ENCODE results near the gene SYTL3. TPM values are rescaled to one million over a fixed set of nuclear protein-coding genes. Genes with fewer than 3 reads are reported as not detected.

Gene SYTL3
- total RNA-seq, 1 experiment from 2014 or later: 0.09 TPM

- H3K27me3 Mint-ChIP-seq (ENCODE audit: low read depth): no peaks in the 10 kb centered on the region
- Histone ChIP-seq H3T11ph (ENCODE audit: low read length) (no peak overlapping the region), H3K4ac (ENCODE audit: low read depth, low read length) (no peak overlapping the region), H2BK120ac (ENCODE audit: low read depth, low read length, poor library complexity, severe bottlenecking) (no peak overlapping the region), H2BK12ac (ENCODE audit: insufficient read length, low read depth, low read length) (no peak overlapping the region), H3K23ac (ENCODE audit: insufficient read length, low read depth, low read length) (no peak overlapping the region), H2BK20ac (ENCODE audit: low read depth, low read length, poor library complexity, severe bottlenecking) (no peak overlapping the region), H2AFZ (ENCODE audit: low read length) (no peak overlapping the region), H2BK5ac (ENCODE audit: insufficient read length, low read length) (no peak overlapping the region), H3K14ac (ENCODE audit: insufficient read depth, low read length) (no peak overlapping the region), H3K9me3 (ENCODE audit: control insufficient read depth, low read depth, low read length) (no peaks in the 10 kb centered on the region), H4K91ac (ENCODE audit: insufficient read length, low read depth, low read length) (no peak overlapping the region), H3K27me3 (ENCODE audit: insufficient read depth, low read length) (no peaks in the 10 kb centered on the region), H3K18ac (ENCODE audit: insufficient read length, low read depth, low read length) (no peak overlapping the region), H3K79me1 (ENCODE audit: insufficient read depth, low read depth, low read length, poor library complexity, severe bottlenecking) (no peaks in the 10 kb centered on the region), H2BK15ac (ENCODE audit: low read depth, low read length) (no peak overlapping the region), H4K5ac (ENCODE audit: insufficient read length, low read depth, low read length) (no peak overlapping the region), H3K4me2 (ENCODE audit: insufficient read depth, insufficient read length, low read length) (no peak overlapping the region), H3K9ac (ENCODE audit: extremely low read depth, insufficient read length, low read length) (no peak overlapping the region), H3K79me2 (ENCODE audit: insufficient read depth, low read length) (no peaks in the 10 kb centered on the region), H2AK5ac (ENCODE audit: insufficient read length, low read length) (no peak overlapping the region), H3K56ac (ENCODE audit: insufficient read length, low read depth, low read length) (no peak overlapping the region), H3K27ac (ENCODE audit: insufficient read length, low read depth, low read length) (no peak overlapping the region), H3K23me2 (ENCODE audit: insufficient read length, low read depth, low read length, poor library complexity, severe bottlenecking) (no peaks in the 10 kb centered on the region), H4K20me1 (ENCODE audit: control insufficient read depth, insufficient read depth, insufficient read length) (no peaks in the 10 kb centered on the region), H4K8ac (replicated peaks; ENCODE audit: insufficient read length, low read depth, low read length) (no peak overlapping the region), H3K4me1 (ENCODE audit: insufficient read depth, low read length) (peaks cover 8% of the 10 kb centered on the region; the same call in 1 of the 2 replicates)
- WGBS (ENCODE audit: extremely low coverage, insufficient read length, low lambda C conversion rate): no CpG with 5 or more reads among the region's 14 CpGs
- no peaks in the 10 kb centered on the region for H3K9me3 Mint-ChIP-seq
- no peak for DNase-seq
- H3K27ac Mint-ChIP-seq: no peak overlapping the region; a peak in 1 of 7 replicates
- H3K4me1 Mint-ChIP-seq: peaks cover 19 to 20% of the 10 kb centered on the region in 2 experiments
- peaks cover 35 to 60% (median 49%) of the 10 kb centered on the region in 3 experiments for H3K36me3 Mint-ChIP-seq (ENCODE audit: insufficient read depth in 1 of 3, low read depth in 3 of 3)
- H3K4me3 Mint-ChIP-seq: no peak overlapping the region
- TF ChIP-seq CTCF (conservative IDR thresholded peaks at IDR 0.05): no peak
These were observed 42.3 kb upstream of the SYTL3 start for GRCh38 chr6:158607411-158608170.

All from H9 (cell line).